ENCODE results near the gene DISC1. TPM values are rescaled to one million over a fixed set of nuclear protein-coding genes. Genes with fewer than 3 reads are reported as not detected.
A peak's percentile ranks its signal among the peaks of the same experiment; 100 is the strongest.

DISC1 gene
- total and polyA plus RNA-seq, 7 donors = 1.2 to 14.1 (median 5.8) TPM

DNA sequence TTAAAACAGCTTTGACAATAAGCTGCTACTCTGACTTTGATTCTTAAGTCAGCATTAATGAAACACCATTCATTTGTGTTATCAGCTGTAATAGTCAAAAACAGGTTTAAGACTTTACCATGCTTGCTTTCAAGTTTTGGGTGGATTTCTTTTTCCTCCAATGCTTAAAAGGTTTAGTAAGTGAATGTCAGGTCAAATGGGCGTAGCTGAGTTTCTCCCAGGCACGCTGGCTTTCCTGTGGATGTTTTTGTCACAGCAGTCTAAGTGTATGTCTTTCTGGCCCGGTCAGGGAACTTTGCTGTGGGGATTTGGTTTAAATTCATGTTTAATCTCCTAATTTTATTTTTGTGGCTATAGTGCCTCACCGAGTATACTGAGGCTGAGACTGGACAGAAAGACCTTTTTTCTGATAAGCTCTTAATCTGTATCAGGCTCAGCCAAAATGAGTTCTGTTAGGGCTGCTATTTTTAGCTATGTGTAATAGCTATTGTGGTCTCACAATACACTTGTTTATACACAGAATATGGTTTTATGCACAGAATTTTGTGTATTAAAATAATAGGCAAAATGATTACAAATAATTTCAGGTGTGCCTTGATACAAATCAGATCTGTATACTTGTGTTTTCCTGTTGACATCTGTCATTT, 292.8 kb downstream of the DISC1 start:
- no peaks in the 10 kb centered on the region for H3K36me3 ChIP-seq
- no peak for TF ChIP-seq POLR2AphosphoS5 (IDR thresholded peaks at IDR 0.05)
- TF ChIP-seq, protein P1, sequence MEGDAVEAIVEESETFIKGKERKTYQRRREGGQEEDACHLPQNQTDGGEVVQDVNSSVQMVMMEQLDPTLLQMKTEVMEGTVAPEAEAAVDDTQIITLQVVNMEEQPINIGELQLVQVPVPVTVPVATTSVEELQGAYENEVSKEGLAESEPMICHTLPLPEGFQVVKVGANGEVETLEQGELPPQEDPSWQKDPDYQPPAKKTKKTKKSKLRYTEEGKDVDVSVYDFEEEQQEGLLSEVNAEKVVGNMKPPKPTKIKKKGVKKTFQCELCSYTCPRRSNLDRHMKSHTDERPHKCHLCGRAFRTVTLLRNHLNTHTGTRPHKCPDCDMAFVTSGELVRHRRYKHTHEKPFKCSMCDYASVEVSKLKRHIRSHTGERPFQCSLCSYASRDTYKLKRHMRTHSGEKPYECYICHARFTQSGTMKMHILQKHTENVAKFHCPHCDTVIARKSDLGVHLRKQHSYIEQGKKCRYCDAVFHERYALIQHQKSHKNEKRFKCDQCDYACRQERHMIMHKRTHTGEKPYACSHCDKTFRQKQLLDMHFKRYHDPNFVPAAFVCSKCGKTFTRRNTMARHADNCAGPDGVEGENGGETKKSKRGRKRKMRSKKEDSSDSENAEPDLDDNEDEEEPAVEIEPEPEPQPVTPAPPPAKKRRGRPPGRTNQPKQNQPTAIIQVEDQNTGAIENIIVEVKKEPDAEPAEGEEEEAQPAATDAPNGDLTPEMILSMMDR (IDR thresholded peaks at IDR 0.05) = no peak
- TF ChIP-seq POLR2A (IDR thresholded peaks at IDR 0.05) = no peak
- no peak for TF ChIP-seq EP300 (IDR thresholded peaks at IDR 0.05)
- H3K4me1 ChIP-seq = no peaks in the 10 kb centered on the region
- no peak overlapping the region for H3K4me3 ChIP-seq
- whole genome bisulfite sequencing, 2 donors = 71 to 79% methylated on average over 4 of the region's 4 CpGs
- peak overlapping the region in 3 of 4 donors; percentile 5 to 47 (median 14) for H3K27ac ChIP-seq
- DNase-seq = no peak
- H3K9me3 ChIP-seq = no peaks in the 10 kb centered on the region
- H3K27me3 ChIP-seq = no peaks in the 10 kb centered on the region
- intact Hi-C loops (cut with DNase I) = no loop called here

DNA sequence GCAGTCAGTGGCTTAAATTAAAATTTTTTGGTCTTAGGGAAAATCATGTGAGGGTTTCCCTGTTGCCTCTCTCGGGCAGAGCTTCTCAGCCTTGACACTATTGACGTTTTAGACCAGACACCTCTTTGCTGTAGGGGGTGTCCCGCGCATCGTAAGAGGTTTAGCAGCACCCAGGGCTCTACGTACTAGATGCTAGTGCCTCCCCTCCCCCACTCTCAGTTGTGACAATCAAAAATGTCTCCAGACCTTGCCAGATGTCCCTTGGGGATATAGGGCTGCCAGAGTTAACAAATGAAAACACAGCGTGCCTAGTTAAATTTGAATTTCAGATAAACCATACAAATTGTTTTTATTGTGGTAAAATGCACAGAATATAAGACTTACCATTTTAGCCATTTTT, 293.3 kb downstream of the DISC1 start:
- intact Hi-C loops (cut with DNase I) = no loop called here
- no peak for TF ChIP-seq POLR2A (IDR thresholded peaks at IDR 0.05)
- TF ChIP-seq EP300 (IDR thresholded peaks at IDR 0.05) = no peak
- no peak for TF ChIP-seq POLR2AphosphoS5 (IDR thresholded peaks at IDR 0.05)
- TF ChIP-seq, protein P1 (IDR thresholded peaks at IDR 0.05) = no peak
- Histone ChIP-seq H3K4me3 (no peak overlapping the region), H3K9me3 (no peaks in the 10 kb centered on the region), H3K27me3 (no peaks in the 10 kb centered on the region), H3K4me1 (no peaks in the 10 kb centered on the region), H3K36me3 (no peaks in the 10 kb centered on the region), H3K27ac (peak overlapping the region in 3 of 4 donors; percentile 5 to 47 (median 14))
- WGBS, 2 donors = 69 to 88% methylated on average over 7 of the region's 7 CpGs
- DNase-seq = no peak

DNA sequence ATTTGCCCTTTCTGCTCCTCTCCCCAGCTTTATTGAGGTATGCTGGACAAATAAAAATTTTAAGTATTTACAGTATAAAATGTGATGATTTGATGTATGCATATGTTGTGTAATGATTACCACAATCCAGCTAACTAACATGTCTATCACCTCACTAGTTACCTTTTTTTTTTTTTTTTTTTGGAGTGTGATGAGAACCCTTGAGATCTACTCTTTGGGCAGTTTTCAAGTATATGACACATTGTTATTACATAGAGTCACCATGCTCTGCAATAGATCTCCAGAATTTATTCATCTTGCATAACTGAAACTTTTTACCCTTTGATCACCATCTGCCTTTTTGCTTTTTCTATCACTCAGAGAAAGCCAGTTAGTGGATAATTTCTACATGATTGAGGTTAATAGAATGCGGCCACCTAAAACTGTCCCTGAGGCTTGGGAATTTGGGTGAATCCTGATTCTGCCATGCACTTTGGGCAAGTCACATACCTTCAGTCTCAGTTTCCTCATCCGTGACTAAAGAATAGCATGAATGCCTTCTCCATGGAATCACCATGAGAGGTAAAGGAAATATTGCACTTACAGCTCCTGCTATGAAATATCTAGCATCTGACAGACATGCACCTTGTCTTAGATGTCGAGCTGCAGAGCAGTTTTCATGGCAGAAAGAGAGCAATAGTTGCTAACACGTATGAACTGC, 295.2 kb downstream of the DISC1 start:
- H3K36me3 ChIP-seq = no peaks in the 10 kb centered on the region
- DNase-seq = no peak
- peaks cover 0 to 8% (median 0%) of the 10 kb centered on the region in 4 donors for H3K4me1 ChIP-seq
- no peaks in the 10 kb centered on the region for H3K27me3 ChIP-seq
- H3K4me3 ChIP-seq = no peak overlapping the region
- H3K27ac ChIP-seq = no peak overlapping the region
- TF ChIP-seq, protein P1 (IDR thresholded peaks at IDR 0.05) = no peak
- no peak for TF ChIP-seq POLR2AphosphoS5 (IDR thresholded peaks at IDR 0.05)
- TF ChIP-seq POLR2A (IDR thresholded peaks at IDR 0.05) = no peak
- TF ChIP-seq EP300 (IDR thresholded peaks at IDR 0.05) = no peak
- no peaks in the 10 kb centered on the region for H3K9me3 ChIP-seq
- intact Hi-C loops (cut with DNase I) = no loop called here
- WGBS, 2 donors = 91 to 92% methylated on average over 4 of the region's 4 CpGs

DNA sequence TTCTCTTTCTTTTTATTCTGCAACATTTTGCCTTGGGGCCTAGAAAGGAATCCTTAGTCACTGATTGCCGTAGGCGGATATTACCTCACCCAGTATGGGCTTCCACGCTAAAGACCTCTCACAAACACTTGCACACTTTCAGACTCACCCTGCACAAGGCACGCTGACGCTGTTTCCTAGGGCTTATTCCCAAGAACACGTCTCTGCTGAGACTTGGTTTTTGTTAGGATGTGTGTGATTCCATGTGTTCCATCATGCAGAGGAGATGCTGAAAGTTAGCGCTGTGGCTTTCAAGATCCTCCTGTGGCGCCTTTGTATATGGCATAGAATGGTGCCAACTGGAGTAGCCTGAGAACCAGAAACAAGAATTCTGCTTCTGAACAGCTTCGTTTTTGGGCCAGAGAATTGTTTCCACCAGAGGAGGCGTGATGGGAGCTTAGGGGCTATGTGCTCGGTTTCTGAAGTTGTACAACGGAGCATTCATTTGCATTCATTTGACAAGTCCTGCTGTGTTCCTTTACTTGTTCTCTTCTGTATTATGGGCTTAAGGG, 297.0 kb downstream of the DISC1 start:
- Histone ChIP-seq H3K27me3 (no peaks in the 10 kb centered on the region), H3K4me1 (peaks cover 0 to 8% (median 0%) of the 10 kb centered on the region in 4 donors), H3K27ac (peak overlapping the region in 3 of 4 donors; percentile 37 to 48 (median 47)), H3K36me3 (no peaks in the 10 kb centered on the region), H3K4me3 (no peak overlapping the region), H3K9me3 (no peaks in the 10 kb centered on the region)
- intact Hi-C loops (cut with DNase I) = no loop called here
- DNase-seq = no peak
- WGBS, 2 donors = 94 to 96% methylated on average over 12 of the region's 12 CpGs
- TF ChIP-seq POLR2A (IDR thresholded peaks at IDR 0.05) = no peak
- no peak for TF ChIP-seq POLR2AphosphoS5 (IDR thresholded peaks at IDR 0.05)
- TF ChIP-seq, protein P1 (IDR thresholded peaks at IDR 0.05) = no peak
- no peak for TF ChIP-seq EP300 (IDR thresholded peaks at IDR 0.05)
